Large intestine (tissue), 3 donors: ENCODE data around the gene TBC1D7. TPM values are rescaled to one million over a fixed set of nuclear protein-coding genes. Genes with fewer than 3 reads are reported as not detected.

Source experiments
- DNase-seq, 2 donors: peaks; one replicate each; pipeline versions ENCODE4 v3.0.0 to v3.0.0-alpha.2; 2013
- H3K27ac ChIP-seq: one replicate; pipeline ENCODE4 v1.5.1; 2013; ENCODE audit warnings: low read length
- H3K27me3 ChIP-seq: 2 replicates; pipeline ENCODE4 v1.6.1; 2013; ENCODE audit warnings: low read length; ENCODE audit not compliant: control insufficient read depth, insufficient read depth
- H3K36me3 ChIP-seq: 2 replicates; pipeline ENCODE4 v1.6.1; 2013; ENCODE audit warnings: low read length; ENCODE audit not compliant: control insufficient read depth, insufficient read depth
- H3K4me1 ChIP-seq: one replicate; pipeline ENCODE4 v1.6.1; 2013; ENCODE audit warnings: low read length; ENCODE audit not compliant: control insufficient read depth, insufficient read depth
- H3K4me3 ChIP-seq: one replicate; pipeline ENCODE4 v1.5.1; 2013; ENCODE audit warnings: low read length
- H3K9me3 ChIP-seq: one replicate; pipeline ENCODE4 v1.6.1; 2013; ENCODE audit warnings: mild to moderate bottlenecking, low read depth, low read length, moderate library complexity; ENCODE audit not compliant: control insufficient read depth
- WGBS: methylation state at CpG from one replicate; pipeline ENCODE4 v1.1.5; 2013; ENCODE audit warnings: low lambda C conversion rate; ENCODE audit not compliant: insufficient coverage; 5-methylcytosine and 5-hydroxymethylcytosine counted together
- polyA plus RNA-seq: library from polyadenylated mRNA; unstranded; fragments of 120-200 nt; gene quantifications from one replicate; pipeline ENCODE4 v1.2.1, GENCODE V29; 2013

TBC1D7 gene
- polyA plus RNA-seq, 1 donor, result 15.6 TPM

DNA sequence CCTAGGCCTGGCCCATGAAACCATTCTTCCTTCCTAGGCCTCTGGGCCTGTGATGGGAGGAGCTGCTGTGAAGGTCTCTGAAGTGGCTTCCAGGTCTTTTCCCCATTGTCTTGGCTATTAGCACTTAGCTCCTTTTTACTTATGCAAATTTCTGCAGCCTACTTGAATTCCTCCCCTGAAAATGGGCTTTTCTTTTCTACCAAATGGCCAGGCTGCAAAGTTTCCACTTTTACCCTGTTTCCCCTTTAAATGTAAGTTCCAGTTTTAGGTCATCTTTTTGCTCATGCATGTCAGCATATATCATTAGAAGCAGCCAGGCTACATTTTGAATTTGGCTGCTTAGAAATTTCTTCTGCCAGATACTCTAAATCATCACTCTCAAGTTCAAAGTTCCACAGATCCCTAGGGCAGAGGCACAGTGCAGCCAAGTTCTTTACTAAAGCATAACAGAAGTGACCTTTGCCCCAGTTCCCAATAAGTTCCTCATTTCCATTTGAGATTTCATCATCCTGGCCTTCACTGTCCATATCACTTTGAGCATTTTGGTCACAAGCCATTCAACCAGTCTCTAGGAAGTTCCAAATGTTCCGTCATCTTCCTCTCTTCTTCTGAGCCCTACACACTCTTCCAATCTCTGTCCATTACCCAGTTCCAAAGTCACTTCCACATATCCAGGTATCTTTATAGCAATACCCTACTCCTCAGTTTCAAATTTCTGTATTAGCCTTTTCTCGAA is 71.9 kb downstream of the TBC1D7 start:
- 50% methylated on average over 1 of the region's 2 CpGs for WGBS
- DNase-seq, result no peak
- Histone ChIP-seq H3K4me3 (no peak overlapping the region), H3K27ac (no peak overlapping the region), H3K27me3 (no peaks in the 10 kb centered on the region), H3K36me3 (no peaks in the 10 kb centered on the region), H3K4me1 (no peaks in the 10 kb centered on the region), H3K9me3 (peaks cover 5% of the 10 kb centered on the region)

Other genes starting within 250 kb of the TBC1D7 start
- gene GFOD1, start 159.1 kb upstream of the TBC1D7 start, polyA plus RNA-seq, result 2.0 TPM
- 13.4 TPM for gene SIRT5, start 246.1 kb upstream of the TBC1D7 start, polyA plus RNA-seq